Astrocyte (in vitro differentiated cells and primary cell): ENCODE data around the gene CDC42EP1. TPM values are rescaled to one million over a fixed set of nuclear protein-coding genes. Genes with fewer than 3 reads are reported as not detected.

ENCODE experiments used
- DNase-seq: peaks from one replicate; pipeline ENCODE4 v3.0.0-alpha.2; 2010; ENCODE audit warnings: low read depth
- FAIRE-seq: peaks from 2 replicates; lab custom pipeline; 2011; peaks lifted over from hg19 to GRCh38; lab: Jason Lieb, UNC
- H2AFZ ChIP-seq: 2 replicates; pipeline ENCODE4 v1.6.0; 2012; ENCODE audit warnings: low read depth, low read length, inconsistent platforms
- H3K27ac ChIP-seq: 2 replicates; pipeline ENCODE4 v1.5.1; 2011; ENCODE audit warnings: low read depth, low read length, inconsistent platforms
- H3K27me3 ChIP-seq: 2 replicates; pipeline ENCODE4 v1.6.0; 2011; ENCODE audit warnings: low read length, inconsistent platforms; ENCODE audit not compliant: insufficient read depth
- H3K36me3 ChIP-seq: 2 replicates; pipeline ENCODE4 v1.5.1; 2011; ENCODE audit warnings: low read length, inconsistent platforms; ENCODE audit not compliant: insufficient read depth
- H3K4me1 ChIP-seq: 2 replicates; pipeline ENCODE4 v1.5.1; 2011; ENCODE audit warnings: low read length, inconsistent platforms; ENCODE audit not compliant: insufficient read depth
- H3K4me2 ChIP-seq: 2 replicates; pipeline ENCODE4 v1.6.0; 2012; ENCODE audit warnings: low read length, inconsistent platforms
- H3K4me3 ChIP-seq: 2 replicates; pipeline ENCODE4 v1.5.1; 2011; ENCODE audit warnings: low read depth, mild to moderate bottlenecking, low read length, inconsistent platforms; ENCODE audit not compliant: insufficient read depth
- H3K79me2 ChIP-seq: 2 replicates; pipeline ENCODE4 v1.6.0; 2012; ENCODE audit warnings: mild to moderate bottlenecking, low read length, inconsistent platforms; ENCODE audit not compliant: insufficient read depth
- H3K9ac ChIP-seq: 2 replicates; pipeline ENCODE4 v1.6.0; 2012; ENCODE audit warnings: mild to moderate bottlenecking, low read length, inconsistent platforms
- H3K9me3 ChIP-seq: 2 replicates; pipeline ENCODE4 v1.5.1; 2012; ENCODE audit warnings: low read depth, mild to moderate bottlenecking, low read length, inconsistent platforms; ENCODE audit not compliant: insufficient read depth
- H4K20me1 ChIP-seq: 2 replicates; pipeline ENCODE4 v1.6.0; 2012; ENCODE audit warnings: low read length, inconsistent platforms; ENCODE audit not compliant: insufficient read depth
- H3K27ac Mint-ChIP-seq: one replicate; pipeline ENCODE4 v1.8.0; 2021; ENCODE audit warnings: mild to moderate bottlenecking, mixed read lengths; ENCODE audit not compliant: unreplicated experiment
- H3K27me3 Mint-ChIP-seq: one replicate; pipeline ENCODE4 v1.8.0; 2021; ENCODE audit warnings: low read depth, mixed read lengths; ENCODE audit not compliant: unreplicated experiment
- H3K36me3 Mint-ChIP-seq: one replicate; pipeline ENCODE4 v1.8.0; 2021; ENCODE audit warnings: low read depth, mixed read lengths; ENCODE audit not compliant: unreplicated experiment
- H3K4me1 Mint-ChIP-seq: one replicate; pipeline ENCODE4 v1.8.0; 2021; ENCODE audit warnings: low read depth, mixed read lengths; ENCODE audit not compliant: unreplicated experiment
- H3K4me3 Mint-ChIP-seq: one replicate; pipeline ENCODE4 v1.8.0; 2021; ENCODE audit warnings: mild to moderate bottlenecking, moderate library complexity, mixed read lengths; ENCODE audit not compliant: unreplicated experiment
- H3K9me3 Mint-ChIP-seq: one replicate; pipeline ENCODE4 v1.8.0; 2021; ENCODE audit warnings: mild to moderate bottlenecking, mixed read lengths; ENCODE audit not compliant: unreplicated experiment
- EZH2 ChIP-seq: IDR thresholded peaks from 2 replicates; pipeline ENCODE4 v1.6.1; 2012; ENCODE audit warnings: mild to moderate bottlenecking, low read length, inconsistent platforms; ENCODE audit not compliant: insufficient read depth
- total RNA-seq: library from RNA; stranded (reverse); gene quantifications from 2 replicates; pipeline ENCODE4 v1.2.1, GENCODE V29; 2021
- TF ChIP-seq, protein P1 (sequence below): IDR thresholded peaks from 2 replicates; pipeline ENCODE4 v1.5.1; 2011; ENCODE audit warnings: low read depth, mild to moderate bottlenecking, inconsistent platforms, low read length, moderate library complexity; ENCODE audit not compliant: insufficient read depth

CDC42EP1 gene
- total RNA-seq, 1 donor from 2014 or later: 106 TPM

DNA sequence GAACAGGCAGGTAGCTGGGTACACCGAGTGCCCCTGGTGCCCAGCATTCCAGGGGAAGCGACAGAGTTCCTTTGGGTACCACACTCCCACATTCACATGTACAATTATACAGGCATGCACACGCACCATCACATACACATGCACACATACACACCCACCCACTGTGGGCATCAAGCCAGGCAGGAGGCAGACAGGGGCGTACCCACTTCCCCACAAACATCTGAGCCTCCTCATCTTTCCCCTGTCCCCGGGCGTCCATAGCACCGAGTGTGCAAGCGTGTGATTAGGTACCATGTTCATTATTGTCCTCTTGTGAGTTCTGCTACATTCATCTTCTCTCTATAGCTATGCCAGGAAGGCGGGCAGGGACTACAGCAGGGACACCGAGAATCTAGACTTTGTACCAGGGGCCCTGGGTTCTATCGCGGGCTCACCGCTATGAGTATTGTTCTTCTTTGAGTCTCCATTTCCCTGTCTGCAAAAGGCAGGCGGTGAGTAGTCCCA lies 39.0 kb upstream of the CDC42EP1 start:
- H3K4me3 Mint-ChIP-seq: no peak overlapping the region

GRCh38 chr22:37522482-37522881 lies 37.8 kb upstream of the CDC42EP1 start:
- H3K27ac ChIP-seq: no peak overlapping the region
- peaks cover 17% of the 10 kb centered on the region for H3K79me2 ChIP-seq
- no peak overlapping the region for H2AFZ ChIP-seq
- peaks cover 5% of the 10 kb centered on the region for H4K20me1 ChIP-seq
- no peak overlapping the region for H3K9ac ChIP-seq
- Mint-ChIP-seq H3K27ac (peak overlapping the region; percentile 14), H3K27me3 (peaks cover 3% of the 10 kb centered on the region), H3K4me3 (peak overlapping the region; percentile 34), H3K36me3 (no peaks in the 10 kb centered on the region), H3K4me1 (peaks cover 29% of the 10 kb centered on the region), H3K9me3 (no peaks in the 10 kb centered on the region)
- H3K4me3 ChIP-seq: no peak overlapping the region
- no peak overlapping the region for H3K4me2 ChIP-seq
- no peaks in the 10 kb centered on the region for H3K27me3 ChIP-seq
- no peak for DNase-seq
- H3K4me1 ChIP-seq: peaks cover 37% of the 10 kb centered on the region
- no peaks in the 10 kb centered on the region for H3K36me3 ChIP-seq
- no peaks in the 10 kb centered on the region for H3K9me3 ChIP-seq
- TF ChIP-seq EZH2: no peak
- TF ChIP-seq, protein P1, sequence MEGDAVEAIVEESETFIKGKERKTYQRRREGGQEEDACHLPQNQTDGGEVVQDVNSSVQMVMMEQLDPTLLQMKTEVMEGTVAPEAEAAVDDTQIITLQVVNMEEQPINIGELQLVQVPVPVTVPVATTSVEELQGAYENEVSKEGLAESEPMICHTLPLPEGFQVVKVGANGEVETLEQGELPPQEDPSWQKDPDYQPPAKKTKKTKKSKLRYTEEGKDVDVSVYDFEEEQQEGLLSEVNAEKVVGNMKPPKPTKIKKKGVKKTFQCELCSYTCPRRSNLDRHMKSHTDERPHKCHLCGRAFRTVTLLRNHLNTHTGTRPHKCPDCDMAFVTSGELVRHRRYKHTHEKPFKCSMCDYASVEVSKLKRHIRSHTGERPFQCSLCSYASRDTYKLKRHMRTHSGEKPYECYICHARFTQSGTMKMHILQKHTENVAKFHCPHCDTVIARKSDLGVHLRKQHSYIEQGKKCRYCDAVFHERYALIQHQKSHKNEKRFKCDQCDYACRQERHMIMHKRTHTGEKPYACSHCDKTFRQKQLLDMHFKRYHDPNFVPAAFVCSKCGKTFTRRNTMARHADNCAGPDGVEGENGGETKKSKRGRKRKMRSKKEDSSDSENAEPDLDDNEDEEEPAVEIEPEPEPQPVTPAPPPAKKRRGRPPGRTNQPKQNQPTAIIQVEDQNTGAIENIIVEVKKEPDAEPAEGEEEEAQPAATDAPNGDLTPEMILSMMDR: no peak
- no peak for FAIRE-seq

More for the DNA sequence above, 39.0 kb upstream of the CDC42EP1 start:
- H3K4me2 ChIP-seq: no peak overlapping the region
- no peaks in the 10 kb centered on the region for H3K27me3 ChIP-seq
- H3K27me3 Mint-ChIP-seq: peaks cover 3% of the 10 kb centered on the region
- H2AFZ ChIP-seq: no peak overlapping the region
- FAIRE-seq (no peak), DNase-seq (no peak)
- no peak overlapping the region for H3K9ac ChIP-seq
- peaks cover 30% of the 10 kb centered on the region for H3K4me1 ChIP-seq
- peaks cover 2% of the 10 kb centered on the region for H3K9me3 Mint-ChIP-seq
- peaks cover 26% of the 10 kb centered on the region for H3K79me2 ChIP-seq
- H3K27ac ChIP-seq: no peak overlapping the region
- H3K36me3 Mint-ChIP-seq: peaks cover 2% of the 10 kb centered on the region
- peaks cover 29% of the 10 kb centered on the region for H3K4me1 Mint-ChIP-seq
- peaks cover 5% of the 10 kb centered on the region for H4K20me1 ChIP-seq
- TF ChIP-seq, protein P1: no peak
- no peak for TF ChIP-seq EZH2
- H3K27ac Mint-ChIP-seq: no peak overlapping the region
- no peaks in the 10 kb centered on the region for H3K36me3 ChIP-seq
- no peaks in the 10 kb centered on the region for H3K9me3 ChIP-seq
- no peak overlapping the region for H3K4me3 ChIP-seq

DNA sequence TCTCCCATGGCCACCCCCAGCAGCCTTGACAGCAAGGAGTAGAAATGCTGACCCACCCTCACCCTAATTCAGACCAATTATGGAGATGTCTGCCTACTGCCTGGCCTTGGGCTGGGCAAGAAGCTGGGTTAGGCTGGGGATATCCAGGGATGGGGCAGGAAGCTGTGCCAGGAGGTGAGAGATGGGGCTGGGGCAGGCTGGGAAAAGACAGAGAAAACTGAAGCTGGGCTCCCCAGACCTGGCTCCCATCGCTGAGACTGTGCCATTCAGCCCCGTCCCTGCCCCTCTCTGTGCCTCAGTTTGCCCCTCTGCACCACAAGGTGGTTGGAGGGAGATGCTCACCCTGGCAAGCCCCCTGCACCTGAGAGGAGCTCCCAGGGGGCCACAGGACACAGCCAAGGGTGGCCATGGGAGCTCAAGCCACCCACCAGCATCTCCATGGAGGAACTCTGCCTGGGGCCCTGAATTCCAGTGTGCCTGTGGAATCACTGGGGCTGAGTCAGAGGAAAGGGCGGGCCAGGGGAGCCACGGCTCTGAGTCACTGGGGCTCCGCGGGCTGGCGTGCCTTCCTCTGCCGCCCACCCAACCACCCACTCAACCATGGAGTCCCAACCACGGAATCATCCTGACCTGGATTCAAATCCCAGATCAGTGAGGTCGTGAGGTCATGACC lies 35.1 kb upstream of the CDC42EP1 start:
- H3K4me2 ChIP-seq: peak overlapping the region; percentile 67
- no peaks in the 10 kb centered on the region for H3K27me3 ChIP-seq
- H3K4me3 ChIP-seq: no peak overlapping the region
- peak; percentile 81 for FAIRE-seq
- peak overlapping the region; percentile 84 for H3K27ac ChIP-seq
- no peaks in the 10 kb centered on the region for H3K36me3 ChIP-seq
- H4K20me1 ChIP-seq: no peaks in the 10 kb centered on the region
- peaks cover 24% of the 10 kb centered on the region for H3K4me1 ChIP-seq
- H2AFZ ChIP-seq: peak overlapping the region; percentile 30
- Mint-ChIP-seq H3K27me3 (peaks cover 5% of the 10 kb centered on the region), H3K27ac (peak overlapping the region; percentile 47), H3K4me3 (no peak overlapping the region), H3K4me1 (peaks cover 29% of the 10 kb centered on the region), H3K9me3 (no peaks in the 10 kb centered on the region), H3K36me3 (peaks cover 2% of the 10 kb centered on the region)
- no peak for TF ChIP-seq EZH2
- TF ChIP-seq, protein P1: no peak
- H3K79me2 ChIP-seq: no peaks in the 10 kb centered on the region
- peak; percentile 76 for DNase-seq
- peak overlapping the region; percentile 27 for H3K9ac ChIP-seq
- no peaks in the 10 kb centered on the region for H3K9me3 ChIP-seq
